Amniotic stem cell (primary cell): ENCODE data around the gene DRP2.
"Not testable (repeated sequence)": the region's sequence is repeated elsewhere in the genome, so short reads cannot be mapped to it uniquely, and the experiment has no call there.

Experiments
- DNase-seq: peaks from one replicate; lab custom pipeline; 2025; lab: John Stamatoyannopoulos, UW

The DRP2 gene

GRCh38 chrX:101232316-101232715, 12.7 kb downstream of the DRP2 start:
- no peak for DNase-seq

- no peak for DNase-seq
Measured at GRCh38 chrX:101237041-101237440, 17.5 kb downstream of the DRP2 start.

GRCh38 chrX:101241531-101241930, 21.9 kb downstream of the DRP2 start:
- DNase-seq: no peak

GRCh38 chrX:101252634-101253033, 33.0 kb downstream of the DRP2 start:
- DNase-seq: no peak

GRCh38 chrX:101257448-101258258, 38.1 kb downstream of the DRP2 start:
- no peak for DNase-seq

GRCh38 chrX:101258259-101258581, 38.6 kb downstream of the DRP2 start:
- DNase-seq: no peak

- DNase-seq: no peak
Measured at GRCh38 chrX:101260435-101260834, 40.8 kb downstream of the DRP2 start.

- DNase-seq: no peak
Measured at GRCh38 chrX:101262590-101262989, 43.0 kb downstream of the DRP2 start.

GRCh38 chrX:101263766-101264165, 44.2 kb downstream of the DRP2 start:
- DNase-seq: no peak

- DNase-seq: no peak
Measured at GRCh38 chrX:101265869-101266428, 46.4 kb downstream of the DRP2 start.

GRCh38 chrX:101274198-101274597, 54.6 kb downstream of the DRP2 start:
- DNase-seq: no peak

- DNase-seq: no peak
Measured at GRCh38 chrX:101276238-101276637, 56.7 kb downstream of the DRP2 start.

GRCh38 chrX:101287402-101287801, 67.8 kb downstream of the DRP2 start:
- no peak for DNase-seq

- DNase-seq: no peak
Measured at GRCh38 chrX:101290957-101291603, 71.5 kb downstream of the DRP2 start, which contains the start of gene TAF7L. Gene TAF7L (minus strand): TSS chrX:101291334. CDS start chrX:101287543, 3,791 bp downstream.

- DNase-seq: not testable (repeated sequence)
Measured at GRCh38 chrX:101295603-101296002, 76.0 kb downstream of the DRP2 start.

- DNase-seq: no peak
Measured at GRCh38 chrX:101303790-101304189, 84.2 kb downstream of the DRP2 start.
